HG03139 (cell line): ENCODE measurements around the gene ZNF674.
A peak's percentile ranks its signal among the peaks of the same experiment; 100 is the strongest.
"Not testable (repeated sequence)": the region's sequence is repeated elsewhere in the genome, so short reads cannot be mapped to it uniquely, and the experiment has no call there.

Source experiments
- ATAC-seq: cut with Tn5 transposase; IDR thresholded peaks from one replicate; pipeline ENCODE4 v1.9.1; 2021; ENCODE audit not compliant: unreplicated experiment

Gene ZNF674

GRCh38 chrX:46478634-46479033 lies 66.6 kb downstream of the ZNF674 start:
- ATAC-seq, result not testable (repeated sequence)

GRCh38 chrX:46477435-46477834 lies 67.8 kb downstream of the ZNF674 start:
- no peak for ATAC-seq

- no peak for ATAC-seq
Observed at GRCh38 chrX:46465203-46465602, 80.0 kb downstream of the ZNF674 start.

- no peak for ATAC-seq
Observed at GRCh38 chrX:46463682-46464081, 81.5 kb downstream of the ZNF674 start.

GRCh38 chrX:46461660-46462191 lies 83.5 kb downstream of the ZNF674 start:
- ATAC-seq, result peak; percentile 96

- ATAC-seq, result peak; percentile 28
Observed at GRCh38 chrX:46460801-46461659, 84.2 kb downstream of the ZNF674 start.

- no peak for ATAC-seq
Observed at GRCh38 chrX:46459603-46460002, 85.6 kb downstream of the ZNF674 start.

- no peak for ATAC-seq
Observed at GRCh38 chrX:46456125-46456922, 88.9 kb downstream of the ZNF674 start.
